Spinal cord (tissue), 10 donors: ENCODE measurements around the gene HMGB4. TPM values are rescaled to one million over a fixed set of nuclear protein-coding genes. Genes with fewer than 3 reads are reported as not detected.
A peak's percentile ranks its signal among the peaks of the same experiment; 100 is the strongest.

ENCODE experiments used
- DNase-seq, 6 donors: peaks; one replicate each; pipeline versions ENCODE4 v3.0.0 to v3.0.0-alpha.2; 2013 to 2015; ENCODE audit warnings: low spot score in 6 of 6, low read depth in 4 of 6
- H3K27ac ChIP-seq: one replicate; pipeline ENCODE4 v1.5.1; 2013; ENCODE audit warnings: low read depth, low read length, control low read depth
- H3K27me3 ChIP-seq: one replicate; pipeline ENCODE4 v1.6.1; 2013; ENCODE audit warnings: low read length; ENCODE audit not compliant: control insufficient read depth, insufficient read depth
- H3K36me3 ChIP-seq: one replicate; pipeline ENCODE4 v1.6.1; 2013; ENCODE audit warnings: low read length; ENCODE audit not compliant: control insufficient read depth, insufficient read depth
- H3K4me1 ChIP-seq: one replicate; pipeline ENCODE4 v1.6.1; 2013; ENCODE audit warnings: low read length; ENCODE audit not compliant: control insufficient read depth, insufficient read depth
- H3K4me3 ChIP-seq: one replicate; pipeline ENCODE4 v1.5.1; 2013; ENCODE audit warnings: low read depth, low read length, control low read depth
- H3K9me3 ChIP-seq: one replicate; pipeline ENCODE4 v1.6.1; 2013; ENCODE audit warnings: low read length; ENCODE audit not compliant: control insufficient read depth, insufficient read depth
- WGBS: methylation state at CpG from one replicate; pipeline ENCODE4 v1.1.5; 2013; ENCODE audit warnings: missing lambda C conversion rate; ENCODE audit not compliant: insufficient coverage; 5-methylcytosine and 5-hydroxymethylcytosine counted together
- polyA plus RNA-seq, 2 donors: library from polyadenylated mRNA; unstranded; fragments of 120-200 nt; gene quantifications; one replicate each; pipeline ENCODE4 v1.2.1, GENCODE V29; 2013; ENCODE audit not compliant: insufficient read length in 2 of 2
- total RNA-seq, 2 donors: library from RNA; depleted of rRNA in 1 of 2; stranded (reverse); fragments of 120-200 nt in 1 of 2; fragments of >200 nt in 1 of 2; gene quantifications; one replicate each; pipeline versions ENCODE4 v1.2.3 to v1.2.4, GENCODE V29; 2013 to 2014
- donor health status: healthy.

Gene HMGB4
- total and polyA plus RNA-seq, 4 donors, result not detected

DNA sequence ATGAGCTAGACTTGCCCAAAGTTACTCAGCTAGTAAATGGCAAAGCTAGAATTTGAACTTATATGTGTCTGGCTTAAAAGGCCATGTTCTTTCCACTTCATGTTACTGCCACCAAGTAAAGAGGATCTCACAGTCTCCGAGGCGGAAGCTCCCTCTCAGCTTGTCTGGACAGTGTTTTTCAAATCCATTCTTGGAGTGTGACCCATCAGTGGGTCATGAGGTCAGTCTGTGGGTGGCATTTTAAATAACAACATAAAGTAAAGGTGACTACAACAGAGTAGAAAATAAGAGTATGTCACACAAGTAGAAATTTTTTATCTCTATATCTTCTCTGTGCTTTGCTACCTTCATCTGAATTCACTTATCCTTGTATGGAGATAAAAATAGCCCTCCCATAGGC, 3.2 kb upstream of the HMGB4 start:
- DNase-seq, result no peak
- no peaks in the 10 kb centered on the region for H3K36me3 ChIP-seq
- H3K27me3 ChIP-seq, result no peaks in the 10 kb centered on the region
- no CpG with 5 or more reads among the region's 2 CpGs for WGBS
- no peaks in the 10 kb centered on the region for H3K4me1 ChIP-seq
- H3K9me3 ChIP-seq, result no peaks in the 10 kb centered on the region
- H3K4me3 ChIP-seq, result no peak overlapping the region
- no peak overlapping the region for H3K27ac ChIP-seq

DNA sequence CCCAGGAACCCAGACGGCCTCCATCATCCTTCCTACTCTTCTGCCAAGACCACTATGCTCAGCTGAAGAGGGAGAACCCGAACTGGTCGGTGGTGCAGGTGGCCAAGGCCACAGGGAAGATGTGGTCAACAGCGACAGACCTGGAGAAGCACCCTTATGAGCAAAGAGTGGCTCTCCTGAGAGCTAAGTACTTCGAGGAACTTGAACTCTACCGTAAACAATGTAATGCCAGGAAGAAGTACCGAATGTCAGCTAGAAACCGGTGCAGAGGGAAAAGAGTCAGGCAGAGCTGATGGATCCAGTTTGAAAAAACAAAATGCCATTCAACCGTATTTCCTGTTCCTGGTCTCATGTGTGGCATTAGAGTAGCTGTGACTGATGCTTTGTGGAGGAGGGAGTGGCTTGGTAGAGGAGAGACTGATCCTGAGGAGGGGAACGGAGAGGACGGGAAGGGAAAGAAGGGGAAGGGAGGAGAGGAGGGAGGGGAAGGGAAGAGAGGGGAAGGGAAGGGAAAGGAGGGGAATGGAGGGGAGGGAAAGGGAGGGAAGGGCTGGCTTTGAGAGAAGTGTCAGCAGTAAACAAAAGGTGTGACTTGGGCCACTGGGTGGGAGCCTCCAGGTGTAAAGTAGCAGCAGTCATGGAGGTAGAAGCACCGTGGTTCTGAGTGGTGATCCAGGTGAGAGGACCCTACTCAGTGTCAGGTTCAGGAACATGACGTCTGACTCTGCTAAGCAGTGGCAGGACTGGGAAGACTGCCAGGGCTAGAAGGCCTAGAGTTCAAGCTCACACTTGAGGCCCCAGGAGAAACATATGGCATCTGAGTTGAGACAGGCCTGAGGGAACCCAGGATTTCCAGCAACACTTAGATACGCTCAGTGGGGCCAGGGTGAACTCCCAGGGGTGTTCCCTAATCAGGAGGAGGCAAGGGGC, 846 bp downstream of the HMGB4 start:
- Histone ChIP-seq H3K4me3 (no peak overlapping the region), H3K4me1 (peaks cover 7% of the 10 kb centered on the region), H3K27me3 (no peaks in the 10 kb centered on the region), H3K9me3 (no peaks in the 10 kb centered on the region), H3K36me3 (no peaks in the 10 kb centered on the region), H3K27ac (no peak overlapping the region)
- 86% methylated on average over 11 of the region's 14 CpGs for WGBS
- no peak for DNase-seq

DNA sequence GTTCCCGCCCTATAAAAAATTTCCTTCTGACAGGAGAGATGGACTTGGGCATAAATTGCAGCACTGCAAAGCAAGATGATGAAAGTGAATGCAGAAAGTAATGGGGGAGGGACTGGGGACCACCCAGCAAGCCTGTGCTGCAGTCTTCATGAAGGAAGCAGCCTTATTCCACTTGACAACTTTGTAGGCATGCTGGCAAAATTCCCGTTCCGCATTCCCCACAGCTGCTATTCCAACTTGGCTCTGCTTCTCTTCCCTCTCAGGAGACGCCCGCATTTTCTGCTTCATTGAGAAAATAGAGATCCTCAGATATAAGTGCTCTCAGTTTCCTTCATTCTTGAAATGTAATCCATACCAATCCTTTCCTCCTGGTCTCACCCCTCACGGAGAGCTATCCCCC, 2.4 kb downstream of the HMGB4 start:
- H3K9me3 ChIP-seq, result no peaks in the 10 kb centered on the region
- H3K4me1 ChIP-seq, result peaks cover 7% of the 10 kb centered on the region
- H3K27me3 ChIP-seq, result no peaks in the 10 kb centered on the region
- DNase-seq, result peak in 5 of 6 donors; percentile 55 to 96 (median 62)
- H3K4me3 ChIP-seq, result no peak overlapping the region
- H3K36me3 ChIP-seq, result no peaks in the 10 kb centered on the region
- WGBS, result 26% methylated on average over 6 of the region's 6 CpGs
- H3K27ac ChIP-seq, result no peak overlapping the region

DNA sequence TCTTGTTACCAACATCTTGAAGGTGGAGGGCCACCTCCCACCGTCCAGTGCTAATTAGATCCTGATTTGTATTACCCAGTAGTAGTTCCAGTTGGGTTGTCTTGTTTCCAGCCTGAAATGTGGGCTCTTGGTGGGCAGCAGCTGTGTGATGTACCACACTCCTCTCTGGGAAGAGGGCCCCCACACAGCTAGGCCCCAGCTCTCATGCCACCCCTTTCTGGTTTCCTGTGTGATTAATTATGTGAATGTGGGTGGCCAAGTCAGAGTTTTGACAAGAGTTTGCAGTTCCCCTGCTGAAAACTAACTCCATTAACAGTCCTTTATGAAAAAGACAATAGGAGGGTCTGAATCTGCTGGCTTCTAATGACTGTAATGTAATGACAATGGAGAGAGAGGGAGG, 3.8 kb downstream of the HMGB4 start:
- Histone ChIP-seq H3K4me1 (peaks cover 7% of the 10 kb centered on the region), H3K9me3 (no peaks in the 10 kb centered on the region), H3K4me3 (no peak overlapping the region), H3K27ac (no peak overlapping the region), H3K27me3 (no peaks in the 10 kb centered on the region), H3K36me3 (no peaks in the 10 kb centered on the region)
- WGBS, result no CpG with 5 or more reads among the region's 1 CpG
- DNase-seq, result no peak

DNA sequence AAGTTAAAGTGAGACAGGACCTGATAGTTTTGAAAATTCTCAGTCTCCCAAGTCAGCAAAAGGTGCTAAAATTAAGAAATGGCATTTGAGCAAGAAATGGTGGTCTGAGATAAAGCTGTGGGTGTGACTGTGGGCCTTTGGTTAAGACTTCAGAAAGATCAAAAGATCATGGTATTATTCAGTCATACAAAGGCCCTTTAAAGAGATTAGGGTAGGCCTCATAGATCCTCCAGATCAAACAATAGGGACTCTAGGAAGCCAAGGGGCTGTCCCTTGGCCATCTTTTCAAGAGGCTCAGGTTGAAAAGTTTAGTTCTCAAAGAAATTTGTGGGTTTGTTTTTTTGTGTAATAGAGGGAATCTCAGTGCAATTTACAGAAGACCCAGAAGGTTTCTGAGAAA, 8.4 kb downstream of the HMGB4 start:
- peaks cover 12% of the 10 kb centered on the region for H3K4me1 ChIP-seq
- no peak overlapping the region for H3K27ac ChIP-seq
- no peak overlapping the region for H3K4me3 ChIP-seq
- no peaks in the 10 kb centered on the region for H3K27me3 ChIP-seq
- no peaks in the 10 kb centered on the region for H3K9me3 ChIP-seq
- H3K36me3 ChIP-seq, result no peaks in the 10 kb centered on the region
- DNase-seq, result no peak

DNA sequence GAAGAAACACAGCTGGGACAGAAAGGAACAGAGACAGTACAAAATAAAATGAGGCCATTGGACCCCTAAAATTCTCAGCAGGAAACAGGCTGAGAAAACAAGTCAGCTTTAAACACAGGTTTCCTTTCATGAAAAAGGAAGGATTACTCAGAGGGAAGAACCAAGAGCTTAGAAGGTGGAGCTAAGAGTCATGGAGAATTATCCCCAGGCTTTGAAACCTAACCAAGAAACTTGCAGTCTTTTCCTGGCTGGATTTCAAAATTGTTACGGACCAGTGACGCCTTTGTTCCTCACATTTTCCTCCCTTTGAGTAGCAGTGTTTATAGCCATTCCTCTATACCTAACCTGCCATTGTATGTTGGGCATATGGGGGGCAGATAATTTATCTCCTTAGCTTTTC, 8.8 kb downstream of the HMGB4 start:
- H3K9me3 ChIP-seq, result no peaks in the 10 kb centered on the region
- no CpG with 5 or more reads among the region's 2 CpGs for WGBS
- no peak overlapping the region for H3K4me3 ChIP-seq
- H3K27me3 ChIP-seq, result no peaks in the 10 kb centered on the region
- peak in 4 of 6 donors; percentile 53 to 77 (median 62) for DNase-seq
- no peaks in the 10 kb centered on the region for H3K36me3 ChIP-seq
- H3K27ac ChIP-seq, result no peak overlapping the region
- peaks cover 12% of the 10 kb centered on the region for H3K4me1 ChIP-seq

DNA sequence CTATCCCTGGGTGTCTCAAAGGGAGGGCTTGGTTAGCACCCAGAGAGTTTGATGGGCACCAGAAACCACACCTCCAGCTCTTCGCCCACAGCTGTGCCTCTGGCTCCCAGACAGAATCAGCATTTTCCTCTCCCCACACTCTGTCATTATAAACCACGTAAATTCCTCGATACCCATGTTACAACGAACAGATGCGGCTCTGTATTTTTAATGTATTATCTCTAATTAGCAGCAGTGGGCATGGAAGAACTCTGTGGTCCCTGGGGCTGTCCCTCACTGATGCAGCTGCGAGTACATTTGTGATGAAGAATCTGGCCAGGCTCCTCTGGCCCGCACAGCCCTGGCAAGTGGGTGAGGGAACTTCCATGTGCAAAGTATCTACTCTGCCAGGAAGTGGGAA, 10.8 kb downstream of the HMGB4 start:
- H3K27ac ChIP-seq, result no peak overlapping the region
- peaks cover 16% of the 10 kb centered on the region for H3K4me1 ChIP-seq
- WGBS, result 19% methylated on average over 2 of the region's 7 CpGs
- H3K4me3 ChIP-seq, result no peak overlapping the region
- no peaks in the 10 kb centered on the region for H3K9me3 ChIP-seq
- no peaks in the 10 kb centered on the region for H3K27me3 ChIP-seq
- no peaks in the 10 kb centered on the region for H3K36me3 ChIP-seq
- peak in 2 of 6 donors; percentile 30 to 73 for DNase-seq

DNA sequence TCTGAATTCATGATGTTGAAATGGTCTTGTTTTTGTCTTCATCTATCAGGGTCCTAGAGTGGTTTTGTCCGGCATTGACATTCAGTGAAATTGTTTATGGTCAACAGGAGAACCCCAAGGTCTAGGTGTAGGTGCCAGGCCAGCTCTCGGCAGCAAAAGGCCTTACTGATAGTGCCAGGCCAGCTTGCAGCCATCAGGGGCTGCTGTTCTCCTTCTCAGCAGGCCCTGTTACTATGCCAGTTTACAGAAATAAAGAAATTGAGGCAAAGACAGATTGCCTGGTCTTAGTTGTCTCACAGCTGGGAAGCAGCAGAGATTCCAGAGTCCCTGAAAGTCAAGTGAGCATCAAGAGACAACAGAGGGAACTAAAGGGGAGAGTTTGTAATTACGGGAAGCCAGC, 12.0 kb downstream of the HMGB4 start:
- H3K9me3 ChIP-seq, result no peaks in the 10 kb centered on the region
- no peaks in the 10 kb centered on the region for H3K27me3 ChIP-seq
- peak in 2 of 6 donors; percentile 40 to 62 for DNase-seq
- no peaks in the 10 kb centered on the region for H3K36me3 ChIP-seq
- H3K27ac ChIP-seq, result no peak overlapping the region
- 39% methylated on average over 3 of the region's 3 CpGs for WGBS
- peaks cover 16% of the 10 kb centered on the region for H3K4me1 ChIP-seq
- H3K4me3 ChIP-seq, result no peak overlapping the region

DNA sequence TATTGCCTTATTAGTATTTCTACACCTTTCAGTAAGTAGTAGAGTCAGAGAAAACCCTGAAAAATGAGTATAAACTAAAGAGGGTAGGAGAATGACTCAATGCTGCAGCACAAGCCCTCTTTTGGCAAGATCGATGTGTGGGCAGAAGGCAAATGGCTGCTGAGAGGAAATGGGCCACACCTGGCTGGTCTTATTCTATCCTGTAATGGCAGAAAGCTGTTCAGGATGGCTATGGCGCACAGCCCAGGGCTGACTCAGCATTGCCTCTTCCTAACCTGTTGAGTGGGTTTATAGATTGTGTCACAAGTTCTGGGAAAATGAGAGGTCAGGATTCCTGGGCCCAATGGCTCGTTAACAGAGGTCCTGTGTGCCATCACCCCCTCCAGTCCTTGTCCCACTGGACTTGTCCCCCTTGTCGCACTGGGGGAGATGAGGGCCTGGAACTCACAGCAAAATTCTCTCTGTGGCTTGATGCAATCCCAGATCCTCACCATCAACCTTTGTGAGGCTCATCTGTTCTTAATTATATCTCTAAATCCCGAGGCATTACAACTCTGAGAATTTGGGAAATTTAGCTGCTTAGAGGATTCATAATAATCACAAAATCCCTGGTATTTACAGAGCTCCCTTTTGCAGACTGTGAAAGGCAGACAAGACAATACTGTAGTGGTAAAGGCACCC, 13.2 kb downstream of the HMGB4 start:
- peaks cover 16% of the 10 kb centered on the region for H3K4me1 ChIP-seq
- H3K27ac ChIP-seq, result no peak overlapping the region
- DNase-seq, result peak in 2 of 6 donors; percentile 35 to 63
- no peaks in the 10 kb centered on the region for H3K36me3 ChIP-seq
- no peak overlapping the region for H3K4me3 ChIP-seq
- WGBS, result 85% methylated on average over 4 of the region's 5 CpGs
- no peaks in the 10 kb centered on the region for H3K9me3 ChIP-seq
- no peaks in the 10 kb centered on the region for H3K27me3 ChIP-seq

DNA sequence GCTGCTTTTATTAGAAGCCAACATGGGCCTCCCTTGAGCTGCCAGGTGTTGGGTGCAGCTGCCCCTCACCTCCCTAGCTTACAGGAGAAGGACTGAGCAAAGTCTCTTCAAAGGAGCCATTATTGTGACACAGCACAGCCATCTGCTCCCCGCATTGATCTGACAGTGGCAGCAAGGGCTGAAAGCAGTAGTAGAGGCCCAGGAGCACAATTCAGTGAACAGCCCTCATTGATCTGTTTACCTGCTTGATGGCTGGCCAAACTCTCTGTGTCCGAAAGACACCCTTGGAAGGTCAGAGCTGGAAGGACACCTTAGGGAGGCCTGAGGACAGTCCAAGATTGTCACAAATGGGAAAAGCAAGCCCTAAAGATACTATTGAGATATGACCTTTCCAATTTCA, 14.5 kb downstream of the HMGB4 start:
- H3K27ac ChIP-seq, result no peak overlapping the region
- no peaks in the 10 kb centered on the region for H3K9me3 ChIP-seq
- peaks cover 16% of the 10 kb centered on the region for H3K4me1 ChIP-seq
- 94% methylated on average over 2 of the region's 2 CpGs for WGBS
- no peak for DNase-seq
- H3K4me3 ChIP-seq, result no peak overlapping the region
- no peaks in the 10 kb centered on the region for H3K27me3 ChIP-seq
- no peaks in the 10 kb centered on the region for H3K36me3 ChIP-seq
